HEK293 (cell line): ENCODE data around the gene NT5C2.

Experiments
- CTCF ChIA-PET: fragments of 350-600 bp; formaldehyde crosslinking; extraction: SDS; loops from one replicate; lab custom pipeline; 2021; ENCODE audit warnings: antibody characterized with exemption; lab: Yijun Ruan, JAX
- POLR2A ChIA-PET: fragments of 300-600 bp; formaldehyde crosslinking; extraction: SDS; loops from one replicate; lab custom pipeline; 2020; ENCODE audit warnings: antibody characterized with exemption, inconsistent platforms; lab: Yijun Ruan, JAX
- H3K27ac ChIP-seq: fragments of 200-500 bp; sonication (Bioruptor generic); 2 replicates; pipeline ENCODE4 v1.5.1; 2014; ENCODE audit warnings: low read depth, low read length, control low read depth, inconsistent platforms; ENCODE audit errors: extremely low read depth
- H3K36me3 ChIP-seq, 2 experiments: fragments of 200-500 bp in 1 of 2; sonication (Bioruptor generic) in 1 of 2; 1 replicate in 1 of 2; 2 replicates in 1 of 2; pipeline ENCODE4 v1.5.1; 2014 to 2017; ENCODE audit warnings: inconsistent platforms in 2 of 2, low read length in 2 of 2; ENCODE audit not compliant: control insufficient read depth in 2 of 2, insufficient read depth in 1 of 2
- H3K4me1 ChIP-seq: fragments of 200-500 bp; sonication (Bioruptor generic); 2 replicates; pipeline ENCODE4 v1.5.1; 2014; ENCODE audit warnings: mild to moderate bottlenecking, low read length, inconsistent platforms; ENCODE audit not compliant: control insufficient read depth, insufficient read depth
- H3K4me3 ChIP-seq: 2 replicates; pipeline ENCODE4 v1.5.1; 2011; ENCODE audit warnings: low read depth, mild to moderate bottlenecking, control low read depth, low read length, moderate library complexity
- H3K9me3 ChIP-seq: fragments of 200-500 bp; sonication (Bioruptor generic); 2 replicates; pipeline ENCODE4 v1.5.1; 2014; ENCODE audit warnings: low read depth, low read length, inconsistent platforms; ENCODE audit not compliant: control insufficient read depth, insufficient read depth
- EGR2 ChIP-seq: fragments of 450-650 bp; formaldehyde crosslinking; IDR thresholded peaks from 2 replicates; pipeline ENCODE4 v1.5.1; 2016; ENCODE audit warnings: low read depth, missing biosample characterization, missing genetic modification characterization
- GLIS1 ChIP-seq: fragments of 450-650 bp; formaldehyde crosslinking; IDR thresholded peaks from 2 replicates; pipeline ENCODE4 v1.5.1; 2016; ENCODE audit warnings: missing biosample characterization, missing genetic modification characterization
- KLF9 ChIP-seq: fragments of 450-650 bp; formaldehyde crosslinking; IDR thresholded peaks from 2 replicates; pipeline ENCODE4 v1.5.1; 2016; ENCODE audit warnings: missing biosample characterization, missing genetic modification characterization, low read depth
- YY2 ChIP-seq: fragments of 450-650 bp; formaldehyde crosslinking; IDR thresholded peaks from 2 replicates; pipeline ENCODE4 v1.5.1; 2016; ENCODE audit warnings: missing biosample characterization, missing genetic modification characterization
- ZEB2 ChIP-seq: fragments of 450-650 bp; formaldehyde crosslinking; IDR thresholded peaks from 2 replicates; pipeline ENCODE4 v1.5.1; 2016; ENCODE audit warnings: missing biosample characterization, missing genetic modification characterization
- ZNF140 ChIP-seq: fragments of 450-650 bp; formaldehyde crosslinking; IDR thresholded peaks from 2 replicates; pipeline ENCODE4 v1.5.1; 2016; ENCODE audit warnings: missing biosample characterization, missing genetic modification characterization
- ZNF2 ChIP-seq: fragments of 450-650 bp; formaldehyde crosslinking; IDR thresholded peaks from 2 replicates; pipeline ENCODE4 v1.5.1; 2016; ENCODE audit warnings: missing biosample characterization, missing genetic modification characterization
- ZNF221 ChIP-seq: fragments of 450-650 bp; formaldehyde crosslinking; IDR thresholded peaks from 2 replicates; pipeline ENCODE4 v1.5.1; 2017; ENCODE audit warnings: missing biosample characterization, missing genetic modification characterization, borderline replicate concordance
- ZNF341 ChIP-seq: fragments of 450-650 bp; formaldehyde crosslinking; IDR thresholded peaks from 2 replicates; pipeline ENCODE4; 2016; ENCODE audit warnings: low read depth, missing biosample characterization, missing genetic modification characterization
- ZNF488 ChIP-seq: fragments of 450-650 bp; formaldehyde crosslinking; IDR thresholded peaks from 2 replicates; pipeline ENCODE4 v1.5.1; 2016; ENCODE audit warnings: missing biosample characterization, missing genetic modification characterization
- ZNF558 ChIP-seq: fragments of 450-650 bp; formaldehyde crosslinking; IDR thresholded peaks from 2 replicates; pipeline ENCODE4 v1.5.1; 2016; ENCODE audit warnings: missing biosample characterization, missing genetic modification characterization
- ZNF560 ChIP-seq: fragments of 450-650 bp; formaldehyde crosslinking; IDR thresholded peaks from 2 replicates; pipeline ENCODE4 v1.5.1; 2017; ENCODE audit warnings: missing biosample characterization, missing genetic modification characterization, borderline replicate concordance
- ZNF585B ChIP-seq: fragments of 450-650 bp; formaldehyde crosslinking; IDR thresholded peaks from 2 replicates; pipeline ENCODE4 v1.5.1; 2016; ENCODE audit warnings: missing biosample characterization, missing genetic modification characterization
- ZNF600 ChIP-seq: fragments of 450-650 bp; formaldehyde crosslinking; IDR thresholded peaks from 2 replicates; pipeline ENCODE4 v1.5.1; 2016; ENCODE audit warnings: missing biosample characterization, missing genetic modification characterization
- ZNF654 ChIP-seq: fragments of 450-650 bp; formaldehyde crosslinking; IDR thresholded peaks from 2 replicates; pipeline ENCODE4 v1.5.1; 2016; ENCODE audit warnings: low read depth, missing biosample characterization, missing genetic modification characterization
- ZNF660 ChIP-seq: fragments of 450-650 bp; IDR thresholded peaks from 2 replicates; pipeline ENCODE4 v1.5.1; 2018; ENCODE audit warnings: missing biosample characterization, mild to moderate bottlenecking, missing genetic modification characterization
- ZNF837 ChIP-seq: fragments of 450-650 bp; formaldehyde crosslinking; IDR thresholded peaks from 2 replicates; pipeline ENCODE4 v1.5.1; 2016; ENCODE audit warnings: missing biosample characterization, missing genetic modification characterization
- ZXDB ChIP-seq: fragments of 450-650 bp; formaldehyde crosslinking; IDR thresholded peaks from 2 replicates; pipeline ENCODE4 v1.5.1; 2016; ENCODE audit warnings: missing biosample characterization, missing genetic modification characterization
- TF ChIP-seq, protein P1 (sequence below): fragments of 450-650 bp; formaldehyde crosslinking; IDR thresholded peaks from 2 replicates; pipeline ENCODE4 v1.5.1; 2016; ENCODE audit warnings: missing biosample characterization, missing genetic modification characterization
- TF ChIP-seq, protein P2 (sequence below): fragments of 450-650 bp; formaldehyde crosslinking; IDR thresholded peaks from 2 replicates; pipeline ENCODE4 v1.5.1; 2016; ENCODE audit warnings: missing biosample characterization, missing genetic modification characterization

NT5C2 gene

DNA sequence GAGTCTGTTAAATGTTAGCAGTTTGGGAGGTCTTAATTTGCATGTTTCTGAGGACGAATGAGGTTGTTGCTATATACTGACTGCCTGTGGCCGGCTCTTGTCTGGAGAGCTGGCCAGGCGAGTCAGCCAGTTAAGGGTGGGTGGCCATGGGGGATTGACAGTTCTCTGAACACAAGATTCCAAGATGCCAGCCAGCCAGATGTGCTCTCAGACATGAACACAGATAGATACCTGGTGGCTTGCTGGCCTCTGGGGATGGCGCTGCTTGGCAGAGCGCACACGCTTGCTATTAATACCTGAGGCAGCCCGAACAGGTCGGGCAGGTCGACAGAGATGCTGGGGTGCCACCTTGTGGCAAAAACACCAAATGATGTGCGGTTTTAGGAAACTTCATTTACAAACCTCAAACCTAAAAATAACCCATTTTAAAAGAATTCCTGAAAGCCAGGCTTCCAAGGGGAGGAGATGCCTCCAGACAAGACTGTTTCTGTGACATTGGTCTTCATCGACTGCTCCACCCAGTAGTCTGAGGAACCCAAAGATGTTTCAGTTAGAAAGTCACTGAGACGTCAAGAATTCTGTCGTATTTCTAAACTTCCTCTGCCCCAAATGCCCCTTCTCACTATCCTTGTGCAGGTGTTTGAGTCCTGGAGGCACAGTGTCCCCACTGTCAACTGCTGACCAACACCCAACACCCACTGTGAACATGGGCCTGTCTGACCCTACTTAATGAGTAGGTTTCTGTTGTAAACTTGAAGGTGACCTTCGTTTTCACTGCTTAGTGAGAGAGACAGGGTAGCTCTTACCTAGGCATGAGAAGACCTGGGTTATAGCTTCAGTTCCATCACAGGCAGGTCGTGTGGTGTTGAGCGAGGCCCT lies 123.4 kb downstream of the NT5C2 start:
- POLR2A ChIA-PET = interaction anchor here (1.5 kb wide), 1 partner anchor 152 kb away, joined by 5 read pairs; the partner anchor contains the start of gene CNNM2
- H3K27ac ChIP-seq = no peak overlapping the region
- TF ChIP-seq ZNF654 (tag by site-specific recombination) = peak; percentile 93
- TF ChIP-seq ZNF488 (tag by site-specific recombination) = no peak
- peak; percentile 48; the same call in 1 of the 2 replicates for TF ChIP-seq ZNF600 (tag by site-specific recombination)
- TF ChIP-seq ZNF837 (tag by site-specific recombination) = no peak
- no peak for TF ChIP-seq ZNF341 (tag by site-specific recombination)
- TF ChIP-seq, protein P1, sequence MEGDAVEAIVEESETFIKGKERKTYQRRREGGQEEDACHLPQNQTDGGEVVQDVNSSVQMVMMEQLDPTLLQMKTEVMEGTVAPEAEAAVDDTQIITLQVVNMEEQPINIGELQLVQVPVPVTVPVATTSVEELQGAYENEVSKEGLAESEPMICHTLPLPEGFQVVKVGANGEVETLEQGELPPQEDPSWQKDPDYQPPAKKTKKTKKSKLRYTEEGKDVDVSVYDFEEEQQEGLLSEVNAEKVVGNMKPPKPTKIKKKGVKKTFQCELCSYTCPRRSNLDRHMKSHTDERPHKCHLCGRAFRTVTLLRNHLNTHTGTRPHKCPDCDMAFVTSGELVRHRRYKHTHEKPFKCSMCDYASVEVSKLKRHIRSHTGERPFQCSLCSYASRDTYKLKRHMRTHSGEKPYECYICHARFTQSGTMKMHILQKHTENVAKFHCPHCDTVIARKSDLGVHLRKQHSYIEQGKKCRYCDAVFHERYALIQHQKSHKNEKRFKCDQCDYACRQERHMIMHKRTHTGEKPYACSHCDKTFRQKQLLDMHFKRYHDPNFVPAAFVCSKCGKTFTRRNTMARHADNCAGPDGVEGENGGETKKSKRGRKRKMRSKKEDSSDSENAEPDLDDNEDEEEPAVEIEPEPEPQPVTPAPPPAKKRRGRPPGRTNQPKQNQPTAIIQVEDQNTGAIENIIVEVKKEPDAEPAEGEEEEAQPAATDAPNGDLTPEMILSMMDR (tag by site-specific recombination) = peak; percentile 53
- no peak for TF ChIP-seq ZNF585B (tag by site-specific recombination)
- peak; percentile 57; the same call in 1 of the 2 replicates for TF ChIP-seq ZNF660
- no peak for TF ChIP-seq ZNF221 (tag by site-specific recombination)
- TF ChIP-seq YY2 = no peak
- TF ChIP-seq EGR2 (tag by site-specific recombination) = no peak
- TF ChIP-seq ZNF558 (tag by site-specific recombination) = no peak
- TF ChIP-seq ZNF2 (tag by site-specific recombination) = peak; percentile 79; the same call in 1 of the 2 replicates
- TF ChIP-seq, protein P2, sequence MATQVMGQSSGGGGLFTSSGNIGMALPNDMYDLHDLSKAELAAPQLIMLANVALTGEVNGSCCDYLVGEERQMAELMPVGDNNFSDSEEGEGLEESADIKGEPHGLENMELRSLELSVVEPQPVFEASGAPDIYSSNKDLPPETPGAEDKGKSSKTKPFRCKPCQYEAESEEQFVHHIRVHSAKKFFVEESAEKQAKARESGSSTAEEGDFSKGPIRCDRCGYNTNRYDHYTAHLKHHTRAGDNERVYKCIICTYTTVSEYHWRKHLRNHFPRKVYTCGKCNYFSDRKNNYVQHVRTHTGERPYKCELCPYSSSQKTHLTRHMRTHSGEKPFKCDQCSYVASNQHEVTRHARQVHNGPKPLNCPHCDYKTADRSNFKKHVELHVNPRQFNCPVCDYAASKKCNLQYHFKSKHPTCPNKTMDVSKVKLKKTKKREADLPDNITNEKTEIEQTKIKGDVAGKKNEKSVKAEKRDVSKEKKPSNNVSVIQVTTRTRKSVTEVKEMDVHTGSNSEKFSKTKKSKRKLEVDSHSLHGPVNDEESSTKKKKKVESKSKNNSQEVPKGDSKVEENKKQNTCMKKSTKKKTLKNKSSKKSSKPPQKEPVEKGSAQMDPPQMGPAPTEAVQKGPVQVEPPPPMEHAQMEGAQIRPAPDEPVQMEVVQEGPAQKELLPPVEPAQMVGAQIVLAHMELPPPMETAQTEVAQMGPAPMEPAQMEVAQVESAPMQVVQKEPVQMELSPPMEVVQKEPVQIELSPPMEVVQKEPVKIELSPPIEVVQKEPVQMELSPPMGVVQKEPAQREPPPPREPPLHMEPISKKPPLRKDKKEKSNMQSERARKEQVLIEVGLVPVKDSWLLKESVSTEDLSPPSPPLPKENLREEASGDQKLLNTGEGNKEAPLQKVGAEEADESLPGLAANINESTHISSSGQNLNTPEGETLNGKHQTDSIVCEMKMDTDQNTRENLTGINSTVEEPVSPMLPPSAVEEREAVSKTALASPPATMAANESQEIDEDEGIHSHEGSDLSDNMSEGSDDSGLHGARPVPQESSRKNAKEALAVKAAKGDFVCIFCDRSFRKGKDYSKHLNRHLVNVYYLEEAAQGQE (tag by site-specific recombination) = no peak
- 0 out of 2 replicates have a peak, but pooled peaks have one; percentile 61 for TF ChIP-seq ZEB2 (tag by site-specific recombination)
- TF ChIP-seq, all 188 proteins: peak for 6
- CTCF ChIA-PET = interaction anchor here (0.6 to 5.8 kb wide), 12 partner anchors 8 to 386 kb away, joined by 3 to 57 read pairs (median 4); partner anchors contain the start of genes CNNM2 and CYP17A1
- no peak overlapping the region for H3K4me3 ChIP-seq
- no peaks in the 10 kb centered on the region for H3K9me3 ChIP-seq
- peaks cover 0 to 13% of the 10 kb centered on the region in 2 experiments; a peak in 2 of 3 replicates for H3K36me3 ChIP-seq
- H3K4me1 ChIP-seq = no peaks in the 10 kb centered on the region

DNA sequence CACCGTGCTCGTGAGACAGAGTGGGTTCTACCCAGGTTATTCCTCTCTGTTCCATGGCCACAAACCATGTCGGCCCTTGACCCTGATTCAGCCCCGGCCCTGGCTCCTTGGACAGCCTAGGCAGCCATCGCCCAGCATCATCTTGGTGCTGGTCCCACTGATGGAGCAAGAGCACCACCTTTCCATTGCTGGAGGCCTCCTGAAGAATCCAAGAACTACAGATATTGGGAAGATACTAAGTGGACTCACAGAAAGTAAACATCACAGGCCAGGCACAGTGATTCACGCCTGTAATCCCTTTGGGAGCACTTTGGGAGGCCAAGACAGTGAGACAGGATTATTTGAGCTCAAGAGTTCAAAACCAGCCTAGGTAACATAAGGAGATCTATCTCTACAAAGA lies 125.1 kb downstream of the NT5C2 start:
- Histone ChIP-seq H3K4me3 (no peak overlapping the region), H3K4me1 (no peaks in the 10 kb centered on the region), H3K36me3 (peaks cover 0 to 13% of the 10 kb centered on the region in 2 experiments; a peak in 1 of 3 replicates), H3K9me3 (no peaks in the 10 kb centered on the region), H3K27ac (no peak overlapping the region)
- ChIA-PET CTCF (interaction anchor here (0.7 to 5.8 kb wide), 4 partner anchors 10 to 232 kb away, joined by 3 to 57 read pairs (median 18); partner anchors contain the start of genes CNNM2 and CYP17A1), POLR2A (no interaction called here)
- TF ChIP-seq KLF9 = no peak
- no peak for TF ChIP-seq ZNF560 (tag by site-specific recombination)
- TF ChIP-seq GLIS1 (tag by site-specific recombination) = peak; percentile 43; the same call in 1 of the 2 replicates
- TF ChIP-seq ZNF140 (tag by site-specific recombination) = no peak
- TF ChIP-seq ZXDB = no peak
